Upper lobe of right lung (tissue), 1 donor: ENCODE results near the gene ZNF367. TPM values are rescaled to one million over a fixed set of nuclear protein-coding genes. Genes with fewer than 3 reads are reported as not detected.

Source experiments
- ATAC-seq: fragments of 200-7000 bp; cut with Tn5 transposase; one replicate; pipeline ENCODE4 v1.9.1; 2020; ENCODE audit warnings: mild to moderate bottlenecking, moderate library complexity
- DNase-seq: peaks from one replicate; pipeline ENCODE4 v3.0.0-alpha.2; 2020
- H3K27ac ChIP-seq: fragments of 200-600 bp; one replicate; pipeline ENCODE4 v1.8.0; 2022
- H3K27me3 ChIP-seq: fragments of 200-600 bp; one replicate; pipeline ENCODE4 v1.8.0; 2022; ENCODE audit warnings: mild to moderate bottlenecking
- H3K36me3 ChIP-seq: fragments of 200-600 bp; one replicate; pipeline ENCODE4 v1.8.0; 2022
- H3K4me1 ChIP-seq: fragments of 200-600 bp; one replicate; pipeline ENCODE4 v1.8.0; 2022
- H3K4me3 ChIP-seq: fragments of 200-600 bp; one replicate; pipeline ENCODE4 v1.8.0; 2022; ENCODE audit warnings: mild to moderate bottlenecking
- H3K9me3 ChIP-seq: fragments of 200-600 bp; one replicate; pipeline ENCODE4 v1.8.0; 2022
- intact Hi-C: fragments of 100-400 bp; cut with DNase I; formaldehyde crosslinking; loops from one replicate; pipeline ENCODE4 v1.11.0; 2022
- total RNA-seq: library from RNA; stranded (reverse); fragmentation: NEBNext Ultra II Directional; extraction: Animal tissue kit (Norgen Biotek cat#: 25700); gene quantifications from one replicate; pipeline ENCODE4 v1.2.1, GENCODE V29; 2021
- TF ChIP-seq, protein P1 (sequence below): fragments of 200-600 bp; IDR thresholded peaks from one replicate; pipeline ENCODE4 v1.8.0; 2022; ENCODE audit warnings: antibody characterized with exemption
- donor health status: DM: no; HTN: yes; CAD: no; lungs with severe emphysema.

ZNF367 gene
- total RNA-seq, 1 donor from 2014 or later: 0.67 TPM

DNA sequence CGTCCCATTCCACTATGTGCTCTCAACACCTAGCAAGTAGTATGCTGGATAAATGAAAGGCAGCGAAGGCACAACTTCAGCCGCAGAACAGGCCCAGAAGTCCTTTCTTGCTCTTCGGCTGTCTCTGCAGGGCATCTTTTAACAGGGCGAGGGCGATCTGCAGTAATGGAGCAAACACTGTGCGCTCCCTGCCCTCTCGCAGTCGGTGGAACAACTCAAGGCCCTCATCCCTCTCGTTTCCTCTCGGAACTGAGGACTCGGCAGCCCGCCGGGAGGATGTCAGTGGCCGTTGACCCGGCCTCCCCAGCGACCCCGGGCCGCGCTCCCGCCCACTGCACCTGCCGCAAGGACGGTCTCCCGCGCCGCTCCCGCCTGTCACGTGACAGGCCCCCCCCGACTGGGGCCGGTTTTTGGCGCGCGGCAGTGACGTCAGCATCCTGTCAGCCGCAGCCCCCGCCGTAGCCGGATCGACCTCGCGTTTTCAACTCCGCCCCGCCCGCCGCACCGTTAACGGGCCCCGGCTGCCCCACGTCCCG lies 1.1 kb downstream of the ZNF367 start:
- no peaks in the 10 kb centered on the region for H3K36me3 ChIP-seq
- TF ChIP-seq, protein P1, sequence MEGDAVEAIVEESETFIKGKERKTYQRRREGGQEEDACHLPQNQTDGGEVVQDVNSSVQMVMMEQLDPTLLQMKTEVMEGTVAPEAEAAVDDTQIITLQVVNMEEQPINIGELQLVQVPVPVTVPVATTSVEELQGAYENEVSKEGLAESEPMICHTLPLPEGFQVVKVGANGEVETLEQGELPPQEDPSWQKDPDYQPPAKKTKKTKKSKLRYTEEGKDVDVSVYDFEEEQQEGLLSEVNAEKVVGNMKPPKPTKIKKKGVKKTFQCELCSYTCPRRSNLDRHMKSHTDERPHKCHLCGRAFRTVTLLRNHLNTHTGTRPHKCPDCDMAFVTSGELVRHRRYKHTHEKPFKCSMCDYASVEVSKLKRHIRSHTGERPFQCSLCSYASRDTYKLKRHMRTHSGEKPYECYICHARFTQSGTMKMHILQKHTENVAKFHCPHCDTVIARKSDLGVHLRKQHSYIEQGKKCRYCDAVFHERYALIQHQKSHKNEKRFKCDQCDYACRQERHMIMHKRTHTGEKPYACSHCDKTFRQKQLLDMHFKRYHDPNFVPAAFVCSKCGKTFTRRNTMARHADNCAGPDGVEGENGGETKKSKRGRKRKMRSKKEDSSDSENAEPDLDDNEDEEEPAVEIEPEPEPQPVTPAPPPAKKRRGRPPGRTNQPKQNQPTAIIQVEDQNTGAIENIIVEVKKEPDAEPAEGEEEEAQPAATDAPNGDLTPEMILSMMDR: peak; percentile 8
- no peaks in the 10 kb centered on the region for H3K27me3 ChIP-seq
- ATAC-seq (peak; percentile 42), DNase-seq (peak; percentile 94)
- H3K4me1 ChIP-seq: peaks cover 26% of the 10 kb centered on the region
- H3K27ac ChIP-seq: peak overlapping the region; percentile 100
- H3K9me3 ChIP-seq: no peaks in the 10 kb centered on the region
- H3K4me3 ChIP-seq: peak overlapping the region; percentile 91
- intact Hi-C loops: no loop called here

GRCh38 chr9:96413302-96414221 lies 4.6 kb downstream of the ZNF367 start:
- peaks cover 7% of the 10 kb centered on the region for H3K4me1 ChIP-seq
- H3K27me3 ChIP-seq: no peaks in the 10 kb centered on the region
- H3K27ac ChIP-seq: peak overlapping the region; percentile 14
- intact Hi-C loops: no loop called here
- no peak for ATAC-seq
- TF ChIP-seq, protein P1: no peak
- no peaks in the 10 kb centered on the region for H3K9me3 ChIP-seq
- no peak for DNase-seq
- H3K4me3 ChIP-seq: no peak overlapping the region
- no peaks in the 10 kb centered on the region for H3K36me3 ChIP-seq

DNA sequence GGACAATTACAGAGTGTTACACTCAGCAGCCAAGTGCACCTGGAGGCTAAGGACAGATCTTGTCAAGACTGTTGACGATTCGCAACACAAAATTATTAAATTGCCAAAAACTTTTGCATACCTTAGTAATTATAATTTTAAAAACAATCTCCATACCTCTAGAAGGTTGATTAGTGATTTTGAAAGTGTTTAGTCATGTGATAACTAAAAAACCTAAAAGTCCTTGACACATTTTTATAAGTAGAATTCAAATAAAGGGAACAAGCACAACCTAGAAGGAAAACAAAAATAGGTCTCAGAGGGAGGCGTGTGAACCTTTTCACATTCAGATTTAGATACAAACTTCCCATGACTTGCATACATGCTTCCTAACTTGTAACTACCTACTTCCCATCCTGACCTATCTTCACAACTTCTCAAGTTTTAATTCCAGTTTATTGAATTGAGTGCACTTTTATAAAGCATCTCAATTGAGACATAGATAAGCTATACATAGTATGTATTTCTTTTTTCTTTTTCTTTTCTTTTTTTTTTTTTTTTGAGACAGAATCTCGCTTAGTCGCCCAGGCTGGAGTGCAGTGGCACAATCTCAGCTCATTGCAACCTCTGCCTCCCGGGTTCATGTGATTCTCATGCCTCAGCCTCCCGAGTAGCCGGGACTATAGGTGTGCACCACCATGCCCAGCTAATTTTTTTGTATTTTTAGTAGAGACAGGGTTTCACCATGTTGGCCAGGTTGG lies 5.8 kb downstream of the ZNF367 start:
- Histone ChIP-seq H3K4me1 (peaks cover 7% of the 10 kb centered on the region), H3K9me3 (no peaks in the 10 kb centered on the region), H3K27me3 (no peaks in the 10 kb centered on the region), H3K27ac (no peak overlapping the region), H3K36me3 (no peaks in the 10 kb centered on the region), H3K4me3 (no peak overlapping the region)
- intact Hi-C loops: no loop called here
- ATAC-seq (no peak), DNase-seq (no peak)
- TF ChIP-seq, protein P1: no peak

DNA sequence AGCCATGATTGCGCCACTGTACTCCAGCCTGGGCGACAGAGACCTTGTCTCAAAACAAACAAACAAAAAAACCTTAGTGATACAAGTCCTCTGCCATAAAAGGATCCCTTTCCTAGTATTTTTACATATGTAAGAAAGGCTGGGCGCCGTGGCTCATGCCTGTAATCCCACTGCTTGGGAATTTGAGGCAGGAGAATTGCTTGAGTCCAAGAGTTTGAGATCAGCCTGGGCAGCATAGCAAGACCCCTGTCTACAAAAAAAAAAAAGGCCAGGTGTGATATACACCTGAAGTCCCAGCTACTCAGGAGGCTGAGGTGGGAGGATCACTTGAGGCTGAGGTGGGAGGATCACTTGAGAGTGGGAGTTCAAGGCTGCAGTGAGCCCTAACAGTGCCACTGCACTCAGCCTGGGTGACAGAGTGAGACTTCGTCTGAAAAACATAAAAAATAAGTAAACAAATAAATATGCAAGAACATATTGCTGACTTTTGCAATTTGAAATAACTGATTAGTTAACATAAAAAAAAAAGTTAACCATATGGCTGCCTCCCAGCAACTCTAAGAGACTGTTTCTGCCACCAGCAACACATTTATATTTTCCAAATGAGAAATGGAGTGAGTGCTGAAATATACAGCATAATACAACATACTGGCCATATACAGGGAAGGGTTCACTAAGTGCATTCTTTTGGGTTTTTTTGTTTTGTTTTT lies 6.9 kb downstream of the ZNF367 start:
- no peak overlapping the region for H3K27ac ChIP-seq
- H3K4me3 ChIP-seq: no peak overlapping the region
- TF ChIP-seq, protein P1: no peak
- H3K27me3 ChIP-seq: no peaks in the 10 kb centered on the region
- H3K36me3 ChIP-seq: no peaks in the 10 kb centered on the region
- intact Hi-C loops: no loop called here
- ATAC-seq (no peak), DNase-seq (no peak)
- H3K4me1 ChIP-seq: peaks cover under 1% of the 10 kb centered on the region
- no peaks in the 10 kb centered on the region for H3K9me3 ChIP-seq
